Loucy (cell line): ENCODE results near the gene LRRK1.

Experiments used
- EZH2phosphoT487 ChIP-seq: fragments of 200-600 bp; IDR thresholded peaks from 2 replicates; pipeline ENCODE4 v1.6.1; 2018; ENCODE audit warnings: antibody characterized with exemption, mild to moderate bottlenecking, moderate library complexity, borderline replicate concordance
- TF ChIP-seq, protein P1 (sequence below): fragments of 200-600 bp; sonication (generic); conservative IDR thresholded peaks from 2 replicates; pipeline ENCODE4 v1.5.1; 2014; ENCODE audit warnings: mild to moderate bottlenecking, antibody characterized with exemption, low read length

DNA sequence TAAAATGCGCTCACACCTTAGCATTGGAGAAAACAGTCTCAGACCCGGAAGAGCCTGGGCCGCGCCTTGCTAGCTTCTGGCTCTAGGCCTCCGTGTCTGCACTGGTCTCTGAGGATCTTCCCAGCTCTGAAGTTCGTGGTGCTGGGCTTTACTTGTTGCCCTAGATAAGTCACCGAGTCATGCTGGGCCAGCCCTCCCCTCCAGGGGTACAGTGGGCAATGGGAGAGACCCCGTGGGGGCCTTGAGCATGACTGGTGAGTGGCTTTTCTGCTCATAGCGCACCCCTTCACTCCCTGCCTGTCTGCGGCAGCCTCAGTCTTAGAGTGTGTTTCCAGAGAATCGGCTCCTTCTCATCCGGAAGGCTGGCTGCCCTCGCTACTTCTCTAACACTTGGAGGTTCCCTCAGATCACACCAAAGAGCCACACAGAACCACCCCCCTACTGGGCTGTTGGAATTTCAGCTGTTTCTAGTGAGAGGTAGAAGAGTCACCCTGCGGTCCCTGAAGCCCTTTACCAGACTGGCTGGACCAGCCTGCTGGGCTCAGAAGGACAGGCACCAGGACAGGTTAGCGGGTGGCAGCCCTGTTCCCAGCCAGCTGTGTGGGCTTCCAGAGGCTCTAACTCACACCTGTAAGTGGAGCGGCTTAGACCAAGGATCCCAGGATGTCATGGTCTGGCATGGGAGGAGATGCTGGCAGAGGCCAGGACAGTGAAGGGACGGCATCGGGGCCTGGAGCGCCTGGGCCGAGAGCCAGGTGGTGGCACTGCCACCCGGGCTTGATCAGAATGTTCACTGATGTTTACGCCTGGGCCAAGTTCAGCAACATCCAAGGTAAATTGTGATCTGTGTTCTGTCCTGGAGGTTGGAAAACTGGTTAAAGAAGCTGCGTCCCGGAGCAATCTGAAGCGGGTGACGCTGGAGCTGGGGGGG lies 21.7 kb upstream of the LRRK1 start:
- TF ChIP-seq EZH2phosphoT487: no peak
- TF ChIP-seq, protein P1, sequence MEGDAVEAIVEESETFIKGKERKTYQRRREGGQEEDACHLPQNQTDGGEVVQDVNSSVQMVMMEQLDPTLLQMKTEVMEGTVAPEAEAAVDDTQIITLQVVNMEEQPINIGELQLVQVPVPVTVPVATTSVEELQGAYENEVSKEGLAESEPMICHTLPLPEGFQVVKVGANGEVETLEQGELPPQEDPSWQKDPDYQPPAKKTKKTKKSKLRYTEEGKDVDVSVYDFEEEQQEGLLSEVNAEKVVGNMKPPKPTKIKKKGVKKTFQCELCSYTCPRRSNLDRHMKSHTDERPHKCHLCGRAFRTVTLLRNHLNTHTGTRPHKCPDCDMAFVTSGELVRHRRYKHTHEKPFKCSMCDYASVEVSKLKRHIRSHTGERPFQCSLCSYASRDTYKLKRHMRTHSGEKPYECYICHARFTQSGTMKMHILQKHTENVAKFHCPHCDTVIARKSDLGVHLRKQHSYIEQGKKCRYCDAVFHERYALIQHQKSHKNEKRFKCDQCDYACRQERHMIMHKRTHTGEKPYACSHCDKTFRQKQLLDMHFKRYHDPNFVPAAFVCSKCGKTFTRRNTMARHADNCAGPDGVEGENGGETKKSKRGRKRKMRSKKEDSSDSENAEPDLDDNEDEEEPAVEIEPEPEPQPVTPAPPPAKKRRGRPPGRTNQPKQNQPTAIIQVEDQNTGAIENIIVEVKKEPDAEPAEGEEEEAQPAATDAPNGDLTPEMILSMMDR: no peak
